Measurements from ENCODE around the gene ITGAD. TPM values are rescaled to one million over a fixed set of nuclear protein-coding genes. Genes with fewer than 3 reads are reported as not detected.

ITGAD gene
- total RNA-seq, 4 donors from 2014 or later, result 0.27 TPM; not detected in 3

DNA sequence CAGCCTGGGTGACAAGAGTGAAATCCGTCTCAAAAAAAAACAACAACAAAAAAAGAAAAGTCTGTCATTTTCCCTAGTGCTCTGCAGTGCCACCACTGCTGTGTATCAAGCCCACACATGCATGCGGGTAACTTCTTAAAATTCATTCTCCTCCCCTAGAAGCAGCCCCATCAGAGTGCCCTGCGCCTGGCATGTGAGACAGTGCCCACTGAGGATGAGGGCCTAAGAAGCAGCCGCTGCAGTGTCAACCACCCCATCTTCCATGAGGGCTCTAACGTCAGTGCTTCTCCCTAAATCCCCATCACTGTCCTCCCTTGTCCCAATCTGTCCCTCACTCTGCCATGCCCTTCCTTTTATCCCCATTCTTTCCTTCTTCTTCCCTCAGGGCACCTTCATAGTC is 24.8 kb downstream of the ITGAD start:
- no peak for TF ChIP-seq POLR2A (IDR thresholded peaks at IDR 0.05)
- no peak for TF ChIP-seq POLR2AphosphoS5 (IDR thresholded peaks at IDR 0.05)
- TF ChIP-seq, protein P1, sequence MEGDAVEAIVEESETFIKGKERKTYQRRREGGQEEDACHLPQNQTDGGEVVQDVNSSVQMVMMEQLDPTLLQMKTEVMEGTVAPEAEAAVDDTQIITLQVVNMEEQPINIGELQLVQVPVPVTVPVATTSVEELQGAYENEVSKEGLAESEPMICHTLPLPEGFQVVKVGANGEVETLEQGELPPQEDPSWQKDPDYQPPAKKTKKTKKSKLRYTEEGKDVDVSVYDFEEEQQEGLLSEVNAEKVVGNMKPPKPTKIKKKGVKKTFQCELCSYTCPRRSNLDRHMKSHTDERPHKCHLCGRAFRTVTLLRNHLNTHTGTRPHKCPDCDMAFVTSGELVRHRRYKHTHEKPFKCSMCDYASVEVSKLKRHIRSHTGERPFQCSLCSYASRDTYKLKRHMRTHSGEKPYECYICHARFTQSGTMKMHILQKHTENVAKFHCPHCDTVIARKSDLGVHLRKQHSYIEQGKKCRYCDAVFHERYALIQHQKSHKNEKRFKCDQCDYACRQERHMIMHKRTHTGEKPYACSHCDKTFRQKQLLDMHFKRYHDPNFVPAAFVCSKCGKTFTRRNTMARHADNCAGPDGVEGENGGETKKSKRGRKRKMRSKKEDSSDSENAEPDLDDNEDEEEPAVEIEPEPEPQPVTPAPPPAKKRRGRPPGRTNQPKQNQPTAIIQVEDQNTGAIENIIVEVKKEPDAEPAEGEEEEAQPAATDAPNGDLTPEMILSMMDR (IDR thresholded peaks at IDR 0.05), result no peak
- TF ChIP-seq EP300 (IDR thresholded peaks at IDR 0.05), result no peak
- whole genome bisulfite sequencing, 2 donors (ENCODE audit: low coverage in 1 of 2), result 84 to 92% methylated on average over 4 to 5 of the region's 5 CpGs
- no peaks in the 10 kb centered on the region for H3K36me3 ChIP-seq
- H3K9me3 ChIP-seq, result peaks cover 0 to 5% (median 0%) of the 10 kb centered on the region in 3 donors
- no peak overlapping the region for H3K27ac ChIP-seq
- ATAC-seq, result no peak
- H3K4me3 ChIP-seq, result no peak overlapping the region
- no peaks in the 10 kb centered on the region for H3K4me1 ChIP-seq
- peaks cover 52% of the 10 kb centered on the region for H3K27me3 ChIP-seq

DNA sequence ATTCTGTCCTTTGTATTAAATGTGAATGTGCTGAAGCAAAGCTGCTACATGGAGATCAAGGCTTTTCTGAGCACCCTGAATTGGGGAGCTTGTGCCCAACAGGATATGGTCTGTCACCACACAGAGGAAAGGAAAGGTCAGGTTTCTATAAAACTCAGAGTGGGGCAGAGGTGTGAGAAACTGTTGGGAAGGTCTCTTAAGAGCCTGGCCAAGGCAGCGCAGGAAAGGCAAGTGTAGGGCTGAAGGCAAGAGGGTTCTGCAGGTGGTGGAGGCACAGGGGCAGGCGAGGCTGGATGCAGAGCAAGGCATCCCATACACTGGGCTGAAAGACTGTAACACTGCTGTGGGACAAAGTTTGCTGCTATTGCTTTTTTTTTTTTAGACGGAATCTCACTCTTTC is 26.9 kb downstream of the ITGAD start:
- 84 to 94% methylated on average over 3 of the region's 3 CpGs for WGBS, 2 donors (ENCODE audit: low coverage in 1 of 2)
- peaks cover 0 to 5% (median 0%) of the 10 kb centered on the region in 3 donors for H3K9me3 ChIP-seq
- TF ChIP-seq POLR2A (IDR thresholded peaks at IDR 0.05) (no peak), EP300 (IDR thresholded peaks at IDR 0.05) (no peak), POLR2AphosphoS5 (IDR thresholded peaks at IDR 0.05) (no peak)
- TF ChIP-seq, protein P1 (IDR thresholded peaks at IDR 0.05), result no peak
- no peak for ATAC-seq
- H3K36me3 ChIP-seq, result no peaks in the 10 kb centered on the region
- H3K27ac ChIP-seq, result no peak overlapping the region
- no peaks in the 10 kb centered on the region for H3K4me1 ChIP-seq
- H3K4me3 ChIP-seq, result no peak overlapping the region
- H3K27me3 ChIP-seq, result peaks cover 52% of the 10 kb centered on the region

DNA sequence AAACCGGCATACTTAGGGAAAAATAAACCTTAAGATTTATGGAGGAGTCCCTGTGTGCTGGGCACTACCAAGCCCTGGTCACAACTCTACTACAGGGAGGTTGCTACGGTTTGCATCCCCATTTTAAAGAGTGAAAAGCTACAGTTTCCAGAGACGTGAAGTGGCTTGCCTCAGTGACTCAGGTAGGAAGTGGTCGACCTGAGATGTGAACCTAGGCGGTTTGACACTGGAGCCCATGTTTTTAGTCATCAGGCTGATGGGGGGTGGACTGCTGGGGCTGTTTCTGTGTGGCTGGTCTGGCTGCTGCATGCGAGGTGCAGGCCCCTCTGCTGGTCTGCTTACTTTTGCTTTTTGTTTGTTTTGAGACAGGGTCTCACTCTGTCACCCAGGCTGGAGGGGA is 28.5 kb downstream of the ITGAD start:
- TF ChIP-seq POLR2AphosphoS5 (IDR thresholded peaks at IDR 0.05) (no peak), POLR2A (IDR thresholded peaks at IDR 0.05) (no peak), EP300 (IDR thresholded peaks at IDR 0.05) (no peak)
- TF ChIP-seq, protein P1 (IDR thresholded peaks at IDR 0.05), result no peak
- Histone ChIP-seq H3K4me1 (no peaks in the 10 kb centered on the region), H3K27ac (no peak overlapping the region), H3K9me3 (peaks cover 0 to 5% (median 0%) of the 10 kb centered on the region in 3 donors), H3K4me3 (no peak overlapping the region), H3K27me3 (peaks cover 52% of the 10 kb centered on the region), H3K36me3 (no peaks in the 10 kb centered on the region)
- no peak for ATAC-seq
- 64 to 66% methylated on average over 2 to 6 of the region's 6 CpGs for WGBS, 2 donors (ENCODE audit: low coverage in 1 of 2)

DNA sequence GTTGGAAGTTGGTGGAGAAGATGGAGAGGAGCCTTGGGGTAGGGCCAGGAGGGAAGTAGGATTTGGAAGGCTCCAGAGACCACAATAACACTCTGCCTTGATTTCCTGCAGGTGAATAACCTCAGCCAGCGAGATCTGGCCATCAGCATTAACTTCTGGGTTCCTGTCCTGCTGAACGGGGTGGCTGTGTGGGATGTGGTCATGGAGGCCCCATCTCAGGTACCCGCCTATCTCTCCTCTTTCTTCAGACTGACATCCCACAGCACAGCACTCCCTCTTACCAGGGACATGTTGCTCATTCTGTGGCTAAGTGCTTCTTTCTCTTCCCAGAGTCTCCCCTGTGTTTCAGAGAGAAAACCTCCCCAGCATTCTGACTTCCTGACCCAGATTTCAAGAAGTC is 30.1 kb downstream of the ITGAD start:
- Histone ChIP-seq H3K9me3 (no peaks in the 10 kb centered on the region), H3K4me3 (no peak overlapping the region), H3K4me1 (peaks cover 0 to 10% (median 3%) of the 10 kb centered on the region in 3 donors), H3K27ac (no peak overlapping the region), H3K36me3 (no peaks in the 10 kb centered on the region), H3K27me3 (peaks cover 37% of the 10 kb centered on the region)
- 51 to 74% methylated on average over 3 of the region's 3 CpGs for WGBS, 2 donors (ENCODE audit: low coverage in 1 of 2)
- ATAC-seq, result no peak
- no peak for TF ChIP-seq POLR2A (IDR thresholded peaks at IDR 0.05)
- no peak for TF ChIP-seq EP300 (IDR thresholded peaks at IDR 0.05)
- TF ChIP-seq POLR2AphosphoS5 (IDR thresholded peaks at IDR 0.05), result no peak
- TF ChIP-seq, protein P1 (IDR thresholded peaks at IDR 0.05), result no peak

DNA sequence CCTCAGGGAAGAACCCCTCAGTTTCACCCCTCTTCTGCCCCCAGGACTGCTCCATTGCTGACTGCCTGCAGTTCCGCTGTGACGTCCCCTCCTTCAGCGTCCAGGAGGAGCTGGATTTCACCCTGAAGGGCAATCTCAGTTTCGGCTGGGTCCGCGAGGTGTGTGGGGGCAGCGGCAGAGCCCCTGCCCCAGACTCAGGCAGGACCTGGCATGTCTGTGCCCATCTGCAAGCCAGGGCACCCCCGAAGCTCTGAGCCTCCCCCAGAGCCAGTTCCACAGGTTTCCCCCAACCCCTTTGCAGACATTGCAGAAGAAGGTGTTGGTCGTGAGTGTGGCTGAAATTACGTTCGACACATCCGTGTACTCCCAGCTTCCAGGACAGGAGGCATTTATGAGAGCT is 30.7 kb downstream of the ITGAD start:
- peaks cover 31% of the 10 kb centered on the region for H3K27me3 ChIP-seq
- H3K4me3 ChIP-seq, result no peak overlapping the region
- peaks cover 0 to 16% (median 3%) of the 10 kb centered on the region in 3 donors for H3K4me1 ChIP-seq
- H3K27ac ChIP-seq, result no peak overlapping the region
- H3K9me3 ChIP-seq, result no peaks in the 10 kb centered on the region
- whole genome bisulfite sequencing, 2 donors (ENCODE audit: low coverage in 1 of 2), result no CpG with 5 or more reads among the region's 12 CpGs
- ATAC-seq, result no peak
- no peaks in the 10 kb centered on the region for H3K36me3 ChIP-seq
- TF ChIP-seq, protein P1 (IDR thresholded peaks at IDR 0.05), result no peak
- TF ChIP-seq POLR2AphosphoS5 (IDR thresholded peaks at IDR 0.05), result no peak
- TF ChIP-seq POLR2A (IDR thresholded peaks at IDR 0.05), result no peak
- no peak for TF ChIP-seq EP300 (IDR thresholded peaks at IDR 0.05)

Measured in gastroesophageal sphincter (tissue), 4 donors.